DOHH2 (cell line): ENCODE results near the gene ANTXR2.

Experiments
- H3F3A ChIP-seq: fragments of 200-600 bp; sonication (generic), shearing (Covaris generic); 2 replicates; pipeline ENCODE4 v1.6.0; 2016; ENCODE audit warnings: antibody characterized with exemption, mild to moderate bottlenecking; ENCODE audit not compliant: control insufficient read depth, insufficient read depth
- H3K27ac ChIP-seq: fragments of 200-600 bp; sonication (generic); 2 replicates; pipeline ENCODE4 v1.5.1; 2014; ENCODE audit warnings: low read depth, mild to moderate bottlenecking, low read length, moderate library complexity
- H3K27me3 ChIP-seq: fragments of 200-600 bp; sonication (generic); 2 replicates; pipeline ENCODE4 v1.6.1; 2014; ENCODE audit warnings: mild to moderate bottlenecking, low read length, mixed read lengths; ENCODE audit not compliant: control insufficient read depth
- H3K36me3 ChIP-seq: fragments of 200-600 bp; sonication (generic); 2 replicates; pipeline ENCODE4 v1.6.1; 2014; ENCODE audit warnings: mild to moderate bottlenecking, low read length, moderate library complexity, mixed read lengths; ENCODE audit not compliant: control insufficient read depth
- H3K4me1 ChIP-seq: fragments of 200-600 bp; sonication (generic); 2 replicates; pipeline ENCODE4 v1.6.1; 2014; ENCODE audit warnings: mild to moderate bottlenecking, low read length, mixed read lengths; ENCODE audit not compliant: control insufficient read depth
- H3K4me2 ChIP-seq: fragments of 200-600 bp; sonication (generic); 2 replicates; pipeline ENCODE4 v1.6.0; 2014; ENCODE audit warnings: mild to moderate bottlenecking, low read length, moderate library complexity
- H3K4me3 ChIP-seq: fragments of 200-600 bp; sonication (generic); 2 replicates; pipeline ENCODE4 v1.5.1; 2014; ENCODE audit warnings: mild to moderate bottlenecking, low read length, mixed read lengths
- H3K79me2 ChIP-seq: fragments of 200-600 bp; sonication (generic); 2 replicates; pipeline ENCODE4 v1.6.1; 2014; ENCODE audit warnings: mild to moderate bottlenecking, low read length, mixed read lengths; ENCODE audit not compliant: control insufficient read depth
- H3K9me2 ChIP-seq: fragments of 200-600 bp; sonication (generic); replicated peaks from 2 replicates; pipeline ENCODE4 v1.6.1; 2014; ENCODE audit warnings: mild to moderate bottlenecking, low read length, mixed read lengths; ENCODE audit not compliant: control insufficient read depth
- H3K9me3 ChIP-seq: fragments of 200-600 bp; sonication (generic); 2 replicates; pipeline ENCODE4 v1.6.1; 2014; ENCODE audit warnings: antibody characterized with exemption, low read length, mixed read lengths; ENCODE audit not compliant: control insufficient read depth, insufficient read depth
- H4K20me1 ChIP-seq: fragments of 200-600 bp; sonication (generic); 2 replicates; pipeline ENCODE4 v1.6.0; 2014; ENCODE audit warnings: low read depth, mild to moderate bottlenecking, antibody characterized with exemption, low read length, moderate library complexity; ENCODE audit not compliant: control insufficient read depth, insufficient read depth
- CTCF ChIP-seq: fragments of 200-600 bp; sonication (generic); IDR thresholded peaks from one replicate; pipeline ENCODE4 v1.5.1; 2014; ENCODE audit warnings: antibody characterized with exemption, mild to moderate bottlenecking, low read depth, low read length; ENCODE audit not compliant: poor library complexity, severe bottlenecking
- EZH2phosphoT487 ChIP-seq: fragments of 200-600 bp; sonication (generic); IDR thresholded peaks from 2 replicates; pipeline ENCODE4 v1.6.1; 2017; ENCODE audit warnings: borderline replicate concordance, mild to moderate bottlenecking, antibody characterized with exemption, low read length, moderate library complexity, mixed read lengths

The ANTXR2 gene

GRCh38 chr4:80094191-80094590 is 21.2 kb upstream of the ANTXR2 start:
- no peaks in the 10 kb centered on the region for H3K9me3 ChIP-seq
- no peaks in the 10 kb centered on the region for H3K4me1 ChIP-seq
- H3K27ac ChIP-seq = no peak overlapping the region
- no peaks in the 10 kb centered on the region for H3F3A ChIP-seq
- no peak overlapping the region for H3K4me2 ChIP-seq
- no peaks in the 10 kb centered on the region for H3K9me2 ChIP-seq
- no peak overlapping the region for H3K4me3 ChIP-seq
- 0 out of 2 replicates have a peak, but pooled peaks cover 3% of the 10 kb centered on the region for H3K27me3 ChIP-seq
- no peaks in the 10 kb centered on the region for H4K20me1 ChIP-seq
- TF ChIP-seq EZH2phosphoT487 = no peak
- no peak for TF ChIP-seq CTCF
- no peaks in the 10 kb centered on the region for H3K79me2 ChIP-seq
- no peaks in the 10 kb centered on the region for H3K36me3 ChIP-seq

- Histone ChIP-seq H3K4me3 (no peak overlapping the region), H3F3A (no peaks in the 10 kb centered on the region), H3K79me2 (no peaks in the 10 kb centered on the region), H3K27ac (no peak overlapping the region), H4K20me1 (no peaks in the 10 kb centered on the region), H3K4me1 (no peaks in the 10 kb centered on the region), H3K4me2 (no peak overlapping the region), H3K9me3 (no peaks in the 10 kb centered on the region), H3K9me2 (no peaks in the 10 kb centered on the region), H3K36me3 (no peaks in the 10 kb centered on the region), H3K27me3 (0 out of 2 replicates have a peak, but pooled peaks cover 3% of the 10 kb centered on the region)
- TF ChIP-seq EZH2phosphoT487 = no peak
- no peak for TF ChIP-seq CTCF
Measured at GRCh38 chr4:80093563-80093962, 20.5 kb upstream of the ANTXR2 start.

- no peak for TF ChIP-seq CTCF
- no peak for TF ChIP-seq EZH2phosphoT487
- H3K4me3 ChIP-seq = no peak overlapping the region
- no peaks in the 10 kb centered on the region for H3K9me3 ChIP-seq
- H3K36me3 ChIP-seq = no peaks in the 10 kb centered on the region
- no peaks in the 10 kb centered on the region for H3K9me2 ChIP-seq
- H3K4me2 ChIP-seq = no peak overlapping the region
- no peaks in the 10 kb centered on the region for H3K4me1 ChIP-seq
- no peaks in the 10 kb centered on the region for H3F3A ChIP-seq
- H3K27ac ChIP-seq = no peak overlapping the region
- H3K27me3 ChIP-seq = 0 out of 2 replicates have a peak, but pooled peaks cover 3% of the 10 kb centered on the region
- H3K79me2 ChIP-seq = no peaks in the 10 kb centered on the region
- no peaks in the 10 kb centered on the region for H4K20me1 ChIP-seq
Measured at GRCh38 chr4:80092847-80093246, 19.8 kb upstream of the ANTXR2 start.
